ENCODE data around the gene PLCL1.
"Not testable (repeated sequence)": the region's sequence is repeated elsewhere in the genome, so short reads cannot be mapped to it uniquely, and the experiment has no call there.

The PLCL1 gene

GRCh38 chr2:198137733-198138132 is 333.3 kb downstream of the PLCL1 start:
- no peak for DNase-seq

DNA sequence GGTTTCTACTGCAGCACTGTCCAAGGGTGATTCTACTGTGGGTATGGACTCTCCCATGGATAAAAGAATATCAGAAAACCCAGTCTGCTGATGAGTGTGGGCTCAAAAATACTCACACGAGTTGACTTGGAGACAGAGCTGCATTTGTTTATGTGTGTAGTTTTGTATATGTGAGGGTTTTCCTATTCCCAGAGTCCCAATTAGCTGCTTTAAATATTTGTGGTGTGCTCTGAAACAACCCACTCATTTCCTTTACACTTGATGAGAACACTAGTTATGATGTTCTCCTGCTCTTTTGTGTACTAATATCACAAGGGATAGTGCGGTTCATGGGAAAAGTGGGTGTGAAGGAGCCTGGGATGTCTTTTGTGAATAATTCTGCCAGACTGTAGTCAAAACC is 337.3 kb downstream of the PLCL1 start:
- no peak for DNase-seq

DNA sequence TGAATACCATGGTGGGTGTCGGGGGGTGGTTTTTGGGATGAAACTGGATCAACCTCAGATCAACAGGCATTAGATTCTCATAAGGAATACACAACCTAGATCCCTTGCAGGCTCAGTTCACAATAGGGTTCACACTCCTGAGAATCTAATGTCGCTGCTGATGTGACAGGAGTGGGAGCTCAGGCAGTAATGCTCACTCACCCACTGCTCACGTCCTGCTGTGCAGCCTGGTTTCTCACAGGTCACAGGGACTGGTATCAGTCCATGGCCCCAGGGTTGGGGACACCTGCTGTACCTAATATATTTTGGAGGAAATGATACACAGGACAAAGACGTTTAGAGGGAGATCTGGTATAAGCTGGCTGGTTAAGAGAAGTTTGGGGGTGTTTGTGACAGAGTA is 338.8 kb downstream of the PLCL1 start:
- no peak for DNase-seq

DNA sequence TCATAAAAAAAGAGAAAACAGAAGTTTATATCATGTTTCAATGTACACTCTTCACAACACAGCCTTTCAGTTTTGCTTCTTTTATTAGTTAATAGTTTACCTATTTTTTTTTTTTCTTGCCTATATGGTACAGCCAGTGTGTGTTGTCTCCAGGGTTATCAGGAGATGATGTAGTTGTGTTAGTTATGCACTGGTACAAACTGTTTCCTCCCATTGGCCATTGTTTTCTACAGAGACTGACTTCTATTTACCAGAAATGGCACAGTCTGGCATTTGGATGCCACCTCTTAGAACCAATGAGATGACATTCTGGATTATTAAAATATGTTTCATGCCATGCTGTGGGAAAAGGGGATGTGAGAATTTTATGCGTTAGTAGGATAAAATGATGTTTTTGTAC is 339.4 kb downstream of the PLCL1 start:
- DNase-seq, result no peak

GRCh38 chr2:198144660-198145059 is 340.3 kb downstream of the PLCL1 start:
- DNase-seq, result no peak

- no peak for DNase-seq
These were observed 342.1 kb downstream of the PLCL1 start for GRCh38 chr2:198146346-198146940.

- DNase-seq, result no peak
These were observed 352.9 kb downstream of the PLCL1 start for GRCh38 chr2:198157314-198157713.

DNA sequence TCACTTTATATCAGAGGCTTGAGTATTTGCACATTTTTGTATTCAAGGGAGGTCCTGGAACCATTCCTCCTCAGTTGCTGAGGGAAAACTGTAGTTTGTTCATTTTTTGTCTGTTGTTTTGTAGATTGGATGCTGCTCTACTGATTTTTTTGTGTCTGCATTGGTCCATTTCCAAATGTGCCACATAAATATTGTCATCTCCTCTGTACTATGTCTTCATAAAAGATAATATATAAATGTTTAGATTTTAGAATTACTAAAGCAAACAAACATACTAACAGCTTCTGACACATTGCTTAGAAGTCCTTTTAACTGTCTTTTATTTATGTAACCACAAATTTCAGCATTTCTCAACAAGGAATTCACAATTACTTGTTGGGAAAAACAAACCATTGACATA is 356.8 kb downstream of the PLCL1 start:
- DNase-seq, result no peak

DNA sequence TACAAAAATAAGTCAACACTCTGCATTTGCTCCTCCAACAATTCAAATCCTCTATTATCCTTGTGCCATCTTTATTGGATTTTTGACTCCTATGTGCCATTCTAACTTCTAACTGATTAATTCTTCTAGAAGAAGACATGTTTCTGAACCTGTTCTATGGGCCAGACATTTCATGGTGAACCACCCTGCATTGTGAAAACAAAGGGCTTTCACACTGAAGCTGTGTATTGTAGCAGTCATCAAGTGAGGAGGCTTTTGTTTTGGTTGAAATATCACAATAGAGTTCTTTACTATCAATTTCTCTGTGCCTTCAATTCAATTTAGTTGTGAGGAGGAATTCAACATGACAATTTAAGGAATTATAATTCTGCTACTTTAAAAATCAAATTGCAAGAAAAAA is 357.9 kb downstream of the PLCL1 start:
- DNase-seq, result no peak

- no peak for DNase-seq
These were observed 360.4 kb downstream of the PLCL1 start for GRCh38 chr2:198164843-198165242.

DNA sequence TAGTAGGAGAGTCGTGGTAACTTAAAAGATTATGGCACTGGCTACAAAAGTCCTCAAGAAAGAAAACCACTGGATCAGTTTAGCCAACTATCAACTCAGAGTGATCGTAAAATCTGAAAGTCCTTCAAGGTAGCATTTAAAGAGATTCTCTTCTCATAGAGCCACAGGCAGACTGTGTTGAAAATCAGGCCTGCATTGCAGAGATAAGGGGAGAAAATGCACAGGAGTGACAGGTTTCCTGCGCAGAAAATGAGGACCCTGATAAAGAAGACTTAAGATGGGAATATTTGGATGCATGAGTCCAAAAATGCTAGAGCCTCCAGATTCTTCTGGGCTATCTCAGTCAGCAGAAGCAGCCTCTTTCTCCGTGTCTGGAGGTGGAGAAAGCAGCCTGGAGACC is 360.9 kb downstream of the PLCL1 start:
- DNase-seq, result no peak

DNA sequence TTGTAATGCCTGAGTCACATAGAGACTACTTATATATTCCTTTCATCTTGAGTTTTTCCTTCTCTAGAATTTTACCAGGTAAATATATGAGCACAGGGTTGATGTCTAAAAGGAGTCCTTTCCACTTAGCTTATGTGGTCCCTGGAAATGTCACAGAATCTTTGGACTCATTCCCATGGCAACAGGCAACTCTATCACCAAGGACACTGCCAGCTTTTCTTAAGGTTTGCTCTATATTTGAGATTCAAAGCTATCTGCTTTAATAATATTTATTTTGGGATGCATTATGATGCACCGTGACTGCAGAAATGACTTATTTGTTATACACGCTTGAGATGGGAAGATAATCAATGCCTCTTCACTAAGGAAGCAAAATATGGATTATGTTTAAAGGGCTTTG is 363.0 kb downstream of the PLCL1 start:
- no peak for DNase-seq

DNA sequence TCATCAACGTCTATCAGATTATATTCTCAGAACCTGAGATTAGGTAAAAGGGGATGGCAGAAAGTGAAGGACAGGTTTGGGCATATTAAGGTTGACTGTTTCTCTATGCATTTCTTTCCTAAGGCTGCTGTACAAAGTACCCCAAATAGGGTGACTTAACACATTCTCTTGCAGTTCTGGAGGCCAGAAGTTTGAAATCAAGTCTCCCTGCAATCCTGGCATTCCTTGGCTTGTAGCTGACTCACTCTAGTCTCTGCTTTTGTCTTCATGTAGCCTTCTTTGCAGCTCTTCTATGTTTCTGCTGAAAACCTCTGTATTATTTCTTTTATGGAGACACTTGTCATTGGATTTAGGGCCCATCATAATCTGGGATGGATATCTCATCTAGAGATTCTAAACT is 364.3 kb downstream of the PLCL1 start:
- no peak for DNase-seq

DNA sequence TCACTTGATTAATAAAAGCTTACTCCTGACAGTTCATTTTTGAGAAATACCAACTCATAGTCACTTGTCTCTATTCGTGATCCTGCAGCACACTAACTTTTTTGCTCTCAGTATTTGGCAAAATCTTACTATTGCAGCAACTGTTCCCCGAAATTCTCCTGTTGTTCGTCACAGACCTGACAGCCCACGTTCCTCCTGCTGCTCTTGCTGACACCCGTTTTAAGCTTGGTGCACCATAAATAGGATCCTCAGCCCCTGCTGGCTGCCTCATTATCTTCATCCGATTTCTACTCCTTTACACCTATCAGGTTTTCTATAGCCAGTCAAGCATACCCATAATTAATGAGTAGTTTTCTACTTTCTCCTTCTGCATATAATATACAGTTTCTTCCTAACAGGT is 368.8 kb downstream of the PLCL1 start:
- DNase-seq, result no peak

DNA sequence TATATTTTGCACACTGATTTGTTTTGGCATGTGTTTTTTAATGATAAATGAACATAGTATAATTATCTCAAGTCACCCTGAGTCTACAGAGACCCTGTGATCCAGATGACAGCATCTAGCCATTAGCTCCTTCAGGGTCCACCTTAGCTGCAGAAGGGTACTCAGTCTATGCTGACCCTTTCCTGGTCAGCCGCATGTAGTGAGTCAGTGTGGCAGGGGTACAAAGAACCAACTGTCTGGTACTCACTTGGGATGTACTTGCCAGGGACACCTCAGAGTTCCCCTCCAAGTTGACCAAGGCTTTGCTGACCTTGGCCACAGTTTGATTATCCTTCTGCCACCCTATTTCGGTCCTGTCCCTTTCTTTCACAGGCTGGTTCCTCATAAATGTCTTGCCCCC is 369.5 kb downstream of the PLCL1 start:
- DNase-seq, result no peak

DNA sequence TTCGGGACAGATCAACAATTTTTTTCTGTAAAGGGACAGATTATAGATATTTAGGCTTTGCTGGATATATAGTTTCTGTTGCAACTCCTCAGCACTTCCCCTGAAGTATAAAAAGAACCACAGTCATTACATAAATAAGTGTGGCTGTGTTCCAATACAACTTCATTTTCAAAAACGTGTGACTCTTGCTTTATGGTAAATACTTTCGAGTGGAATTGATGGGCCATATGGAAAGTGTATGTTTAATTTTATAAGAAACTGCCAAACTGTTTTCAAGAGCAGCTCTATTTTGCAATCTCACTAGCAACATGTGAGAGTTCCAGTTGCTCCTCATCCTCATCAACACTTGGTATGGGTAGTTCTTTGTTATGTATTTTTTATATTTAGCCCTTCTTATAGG is 370.9 kb downstream of the PLCL1 start:
- no peak for DNase-seq

- DNase-seq, result no peak
These were observed 372.6 kb downstream of the PLCL1 start for GRCh38 chr2:198177040-198177439.

DNA sequence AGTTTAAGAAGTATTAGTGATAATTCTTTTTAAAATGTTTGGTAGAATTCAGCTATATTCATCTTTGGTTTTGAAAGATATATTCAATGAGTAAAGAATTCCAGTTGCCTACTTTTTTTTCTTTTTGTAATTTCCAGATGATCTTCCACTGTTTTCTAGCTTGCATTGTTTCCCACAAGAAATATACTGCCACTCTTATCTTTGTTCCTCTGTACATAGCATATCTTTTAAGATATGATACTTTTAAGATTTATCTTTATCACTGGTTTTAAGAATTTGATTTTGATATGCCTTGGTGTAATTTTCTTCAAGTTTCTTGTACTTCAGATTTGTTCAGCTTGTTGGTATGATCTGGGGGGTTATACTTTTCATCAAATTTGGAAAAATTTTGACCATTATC is 374.4 kb downstream of the PLCL1 start:
- no peak for DNase-seq

DNA sequence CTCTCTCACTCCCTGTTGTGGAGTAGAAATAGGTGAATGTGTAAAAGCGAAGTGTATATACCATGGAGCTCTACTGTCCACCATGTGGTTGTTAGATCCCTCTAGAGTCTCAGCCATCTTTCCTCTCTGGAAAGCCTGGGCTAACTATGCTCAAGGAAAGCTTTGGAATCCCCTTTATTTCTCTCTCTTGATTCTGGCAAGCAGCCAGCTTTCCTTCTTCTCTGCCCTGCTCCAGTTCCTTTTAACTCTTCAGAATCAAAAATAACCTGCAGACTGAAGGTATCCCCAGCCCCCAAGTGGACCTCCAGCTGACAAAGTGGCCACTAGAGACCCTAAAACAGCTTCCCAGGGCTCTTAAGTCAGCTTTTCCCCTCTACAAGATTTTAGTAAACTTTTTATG is 381.9 kb downstream of the PLCL1 start:
- DNase-seq, result no peak

DNA sequence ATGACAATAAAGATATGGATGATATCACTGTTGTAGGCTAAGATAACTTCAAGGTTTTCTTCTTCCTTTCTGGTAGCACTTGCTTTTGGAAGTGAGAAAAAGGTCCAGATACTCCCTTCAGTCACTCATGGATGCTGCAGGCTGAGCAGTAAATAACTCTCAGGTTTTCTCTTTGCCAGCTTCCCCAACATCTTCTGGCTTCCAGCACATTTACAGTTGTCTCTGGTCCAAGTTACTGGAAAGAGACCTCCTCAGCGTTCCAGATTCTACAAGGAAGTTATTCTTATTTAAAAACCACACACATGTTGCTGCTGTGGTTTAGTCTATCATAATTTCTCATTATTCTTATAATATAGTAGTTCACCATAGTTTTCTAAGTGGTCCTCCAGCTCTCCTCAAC is 383.4 kb downstream of the PLCL1 start:
- no peak for DNase-seq

GRCh38 chr2:198188982-198189381 is 384.6 kb downstream of the PLCL1 start:
- DNase-seq, result no peak

- no peak for DNase-seq
These were observed 387.3 kb downstream of the PLCL1 start for GRCh38 chr2:198191651-198192050.

- DNase-seq, result not testable (repeated sequence)
These were observed 392.2 kb downstream of the PLCL1 start for GRCh38 chr2:198196556-198196955.
